DMS79 (cell line): Measurements from ENCODE around the gene PVALEF.

Source experiments
- DNase-seq: peaks from one replicate; lab custom pipeline; 2025; lab: John Stamatoyannopoulos, UW

PVALEF gene

DNA sequence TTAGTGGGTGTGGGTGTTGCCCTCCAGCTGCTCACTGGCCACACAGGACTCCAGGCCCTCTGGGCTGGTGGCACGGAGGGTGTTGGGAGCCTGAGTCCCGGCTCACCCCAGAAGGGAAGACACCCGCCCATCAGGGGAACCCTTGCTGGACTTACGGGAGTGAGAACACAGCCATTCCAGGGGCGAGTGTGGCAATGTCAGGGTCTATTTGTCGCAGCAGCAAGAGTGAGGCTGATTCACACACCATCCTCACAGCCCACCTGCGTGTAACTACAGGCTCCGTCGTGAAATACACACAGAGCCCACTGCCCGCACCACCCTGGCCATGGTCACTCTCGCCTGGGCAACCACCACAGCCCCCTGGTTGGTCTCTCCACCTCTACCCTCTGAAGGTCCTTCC is 18.5 kb downstream of the PVALEF start:
- DNase-seq: no peak

DNA sequence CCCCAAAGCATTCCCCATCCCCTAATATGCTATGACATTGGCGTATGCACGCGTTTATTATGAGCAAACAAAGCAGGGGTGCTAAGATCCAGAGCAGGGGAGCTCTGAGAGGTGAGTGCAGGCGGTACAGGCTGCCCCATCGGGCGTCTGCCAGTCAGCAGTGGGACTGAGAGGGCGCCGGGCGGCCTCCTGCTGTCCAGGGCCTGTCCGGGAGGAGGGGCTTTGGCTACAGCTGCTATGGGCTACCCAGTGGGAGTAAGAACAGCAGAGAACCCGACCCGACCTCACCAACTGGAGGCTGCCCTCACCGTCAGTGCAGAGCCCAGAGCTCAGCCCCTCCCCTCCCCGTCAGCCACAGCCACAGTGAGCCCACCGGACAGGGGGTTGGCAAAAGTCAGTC is 19.2 kb downstream of the PVALEF start:
- DNase-seq: no peak

DNA sequence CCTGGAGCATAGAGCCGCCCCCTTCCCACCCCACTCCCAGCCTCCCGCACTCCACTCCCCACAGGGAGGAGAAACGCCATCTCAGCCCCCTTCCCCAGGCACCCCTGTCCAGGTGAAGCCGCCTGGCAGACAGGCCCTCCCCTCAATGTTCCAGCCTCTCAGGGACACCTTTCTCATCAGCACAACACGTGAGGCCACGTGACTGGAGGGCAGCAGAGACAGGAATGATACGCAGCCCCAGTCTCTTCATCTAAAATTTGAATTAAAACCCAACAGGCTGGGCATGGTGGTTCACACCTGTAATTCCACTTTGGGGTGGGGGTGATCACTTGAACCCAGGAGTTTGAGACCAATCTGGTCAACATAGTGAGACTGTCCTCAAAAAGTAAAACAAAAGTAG is 20.9 kb downstream of the PVALEF start:
- DNase-seq: no peak

DNA sequence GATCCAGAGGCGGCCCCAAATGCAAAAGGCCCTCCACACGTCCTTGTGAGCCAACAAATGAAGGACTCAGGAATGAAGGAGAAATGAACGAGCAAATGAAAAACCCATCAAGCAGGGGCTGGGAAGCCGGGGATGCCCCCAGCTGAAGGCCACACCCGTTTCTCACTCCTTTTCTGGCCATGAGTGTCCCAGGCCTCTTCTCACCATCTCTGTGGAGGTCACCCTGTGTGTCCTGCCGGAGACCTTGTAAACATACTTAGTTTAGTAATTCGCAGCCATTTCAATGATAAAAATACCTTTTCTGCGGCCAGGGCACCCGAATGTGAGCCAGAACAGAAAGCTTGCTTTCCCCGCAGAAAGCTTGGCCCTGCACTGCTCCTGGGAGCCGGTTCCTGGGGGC is 21.8 kb downstream of the PVALEF start:
- no peak for DNase-seq

DNA sequence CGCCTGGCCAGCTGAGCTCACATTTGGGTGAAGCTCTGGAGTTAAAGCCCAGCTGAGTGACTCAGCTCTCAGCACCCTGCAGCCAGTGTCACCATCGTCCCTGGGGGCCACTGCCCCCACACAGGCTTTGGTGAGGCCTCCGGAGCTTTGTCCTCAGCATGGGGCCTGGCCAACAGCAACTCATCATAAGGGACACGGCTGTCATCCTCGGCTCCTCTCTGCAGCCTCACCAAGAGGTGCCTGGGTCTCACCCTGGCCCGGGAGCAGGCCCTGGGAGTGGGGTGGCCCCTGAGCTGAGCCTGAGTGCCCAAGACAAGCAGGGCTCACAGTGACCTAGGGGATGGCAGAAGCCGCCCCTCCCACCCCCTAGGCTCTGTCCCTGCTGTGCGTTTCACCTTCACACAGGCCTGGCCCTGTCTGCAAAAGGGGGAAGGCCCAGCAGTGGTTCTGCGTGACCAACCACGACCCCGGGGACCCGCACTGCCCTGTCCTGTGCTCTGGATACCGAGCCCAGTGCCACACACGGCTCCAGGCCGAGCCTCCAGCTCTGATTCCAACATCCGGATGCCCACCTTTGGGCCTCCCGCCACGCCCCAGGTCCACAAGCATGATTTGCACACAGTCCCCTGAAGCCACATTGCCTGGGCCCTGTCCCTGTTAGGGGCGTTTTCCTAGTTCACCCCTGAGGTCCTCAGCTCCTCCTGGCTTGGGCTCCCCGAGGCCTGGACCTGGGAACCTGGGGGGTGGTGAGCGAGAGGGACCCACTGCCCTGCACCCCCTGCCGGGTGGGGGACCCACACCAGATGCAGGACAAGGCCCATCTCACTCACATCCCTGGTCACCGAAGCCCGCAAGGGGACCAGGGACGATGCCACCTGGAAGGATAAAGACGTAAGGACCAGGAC is 22.5 kb downstream of the PVALEF start:
- no peak for DNase-seq

DNA sequence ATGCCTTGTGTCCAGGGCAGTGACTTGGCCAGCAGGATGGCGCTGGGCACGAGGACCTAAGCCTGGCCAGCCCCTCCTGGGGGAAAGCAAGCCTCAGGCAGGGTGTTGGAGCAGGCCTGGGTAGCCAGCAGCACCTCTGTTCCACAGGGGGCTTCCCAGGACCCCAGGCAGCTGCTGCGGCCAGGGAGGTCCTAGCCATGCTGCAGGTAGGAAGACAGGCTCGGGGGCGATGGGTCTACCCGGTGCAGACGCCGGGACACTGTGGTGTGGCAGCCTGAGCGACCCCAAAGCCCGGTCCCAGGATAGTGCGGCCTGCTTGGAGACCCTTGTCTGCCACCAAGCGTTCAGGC is 23.2 kb downstream of the PVALEF start:
- no peak for DNase-seq

DNA sequence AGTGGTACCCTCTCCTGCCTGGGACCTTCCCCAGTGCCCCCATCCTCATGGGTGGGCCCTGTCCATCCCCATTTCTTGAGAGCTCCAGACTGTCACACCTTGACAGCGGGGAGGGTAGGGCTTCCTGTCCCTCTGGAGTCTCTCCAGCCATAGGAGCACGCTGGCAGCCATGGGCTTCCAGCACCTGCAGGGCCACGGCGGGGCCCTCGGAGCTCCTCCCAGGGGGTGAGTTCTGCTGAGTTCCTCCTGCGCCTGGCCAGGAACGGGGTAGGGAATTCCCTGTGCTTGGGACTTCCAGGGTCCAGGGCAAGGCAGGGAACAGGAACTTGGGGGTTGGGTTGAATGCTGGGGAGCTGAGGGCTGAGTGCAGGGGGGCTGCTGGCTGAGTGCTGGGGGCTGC is 23.7 kb downstream of the PVALEF start:
- DNase-seq: no peak

DNA sequence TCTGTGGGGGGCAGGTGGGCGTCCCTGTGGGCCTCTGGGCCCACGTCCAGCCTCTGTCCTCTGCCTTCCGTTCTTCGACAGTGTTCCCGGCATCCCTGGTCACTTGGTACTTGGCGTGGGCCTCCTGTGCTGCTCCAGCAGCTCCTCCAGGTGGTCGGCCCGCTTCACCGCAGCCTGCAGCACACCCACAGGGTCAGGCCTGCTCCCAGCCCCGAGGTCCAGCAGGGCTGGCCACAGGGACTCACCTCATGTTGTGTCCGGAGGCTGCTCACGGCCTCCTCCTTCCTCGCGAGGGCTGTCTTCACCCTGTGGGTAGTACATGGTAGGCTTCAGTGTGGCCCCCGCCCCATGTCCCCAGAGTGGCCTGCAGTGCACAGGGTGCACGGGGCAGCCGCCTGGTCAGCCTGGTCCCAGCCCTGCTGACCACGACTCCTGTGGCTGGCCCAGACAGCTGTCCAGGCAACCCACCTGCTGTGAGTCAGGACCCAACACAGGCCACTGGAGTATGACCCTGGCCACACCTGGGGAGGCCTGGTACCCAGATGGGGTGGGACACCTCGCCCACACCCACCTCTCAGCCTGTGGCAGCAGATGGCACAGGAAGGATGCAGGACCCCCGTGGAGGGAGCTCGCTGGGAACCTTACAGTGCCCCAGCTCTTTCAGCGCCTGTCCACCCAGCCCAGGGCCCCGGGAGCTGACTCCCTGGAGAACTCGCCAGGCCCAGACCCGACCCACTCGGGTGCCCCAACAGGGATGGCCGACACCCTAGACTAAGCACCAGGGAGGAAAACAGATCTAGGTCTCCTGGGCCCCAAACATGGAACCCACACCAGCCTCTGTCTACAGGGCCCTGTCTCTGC is 24.6 kb downstream of the PVALEF start:
- no peak for DNase-seq

DNA sequence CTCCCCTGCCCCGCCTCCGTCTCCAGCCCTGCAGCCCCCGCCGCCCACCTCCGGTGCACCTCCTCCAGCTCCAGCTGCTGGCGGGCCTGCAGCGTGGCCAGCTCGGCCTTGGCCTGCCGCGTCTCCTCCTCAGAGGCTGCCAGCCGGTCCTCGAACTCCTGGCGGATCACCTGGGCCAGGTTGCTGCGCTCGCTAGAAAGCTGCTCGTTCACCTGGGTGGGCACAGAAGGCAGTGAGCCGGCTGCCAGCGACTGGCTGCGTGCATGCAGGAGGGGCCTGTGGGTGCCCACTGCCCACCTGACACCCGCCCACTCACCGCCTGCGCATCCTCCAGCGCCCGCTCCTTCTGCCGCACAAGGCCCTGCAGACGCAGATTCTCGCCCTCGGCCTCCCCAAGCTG is 25.3 kb downstream of the PVALEF start:
- DNase-seq: no peak

DNA sequence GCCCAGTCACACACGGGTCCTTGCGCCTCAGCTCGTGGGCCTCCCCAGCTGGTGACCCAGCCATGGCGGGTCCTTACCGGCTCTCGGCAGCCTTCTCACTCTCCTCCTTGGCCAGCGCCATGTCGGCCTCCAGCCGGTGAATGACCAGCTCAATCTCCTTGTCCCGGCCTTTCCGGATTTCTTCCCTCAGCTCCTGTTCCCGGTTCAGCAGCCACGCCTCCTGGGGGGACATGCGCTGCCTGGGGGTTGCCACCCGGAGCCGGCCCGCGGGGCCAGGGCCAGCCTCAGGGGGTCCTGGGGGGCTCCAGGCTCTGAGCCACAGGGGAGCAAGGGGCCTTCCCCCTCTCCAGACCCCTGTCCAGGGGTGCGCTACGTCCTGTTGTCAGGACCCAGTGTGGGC is 25.8 kb downstream of the PVALEF start:
- no peak for DNase-seq

DNA sequence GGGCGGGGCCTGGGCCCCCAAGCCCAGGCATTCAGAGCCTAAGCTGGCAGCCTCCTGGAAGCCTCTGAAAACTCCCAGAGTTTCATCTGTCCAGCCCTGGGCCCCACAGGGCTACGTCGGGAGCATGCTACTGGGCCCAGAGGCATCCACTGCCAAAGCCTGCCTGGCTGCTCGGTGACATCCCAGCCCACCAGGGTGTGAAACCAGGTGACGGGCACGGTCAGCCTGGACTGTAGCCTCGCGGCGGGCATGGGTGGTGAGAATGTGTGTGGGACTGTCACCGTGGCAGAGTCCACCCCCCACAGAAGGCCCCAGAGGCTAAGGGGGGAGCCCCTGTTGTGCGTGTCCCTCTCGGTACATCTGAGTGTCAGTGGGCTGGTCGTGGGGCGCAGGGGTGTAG is 26.3 kb downstream of the PVALEF start:
- DNase-seq: no peak

DNA sequence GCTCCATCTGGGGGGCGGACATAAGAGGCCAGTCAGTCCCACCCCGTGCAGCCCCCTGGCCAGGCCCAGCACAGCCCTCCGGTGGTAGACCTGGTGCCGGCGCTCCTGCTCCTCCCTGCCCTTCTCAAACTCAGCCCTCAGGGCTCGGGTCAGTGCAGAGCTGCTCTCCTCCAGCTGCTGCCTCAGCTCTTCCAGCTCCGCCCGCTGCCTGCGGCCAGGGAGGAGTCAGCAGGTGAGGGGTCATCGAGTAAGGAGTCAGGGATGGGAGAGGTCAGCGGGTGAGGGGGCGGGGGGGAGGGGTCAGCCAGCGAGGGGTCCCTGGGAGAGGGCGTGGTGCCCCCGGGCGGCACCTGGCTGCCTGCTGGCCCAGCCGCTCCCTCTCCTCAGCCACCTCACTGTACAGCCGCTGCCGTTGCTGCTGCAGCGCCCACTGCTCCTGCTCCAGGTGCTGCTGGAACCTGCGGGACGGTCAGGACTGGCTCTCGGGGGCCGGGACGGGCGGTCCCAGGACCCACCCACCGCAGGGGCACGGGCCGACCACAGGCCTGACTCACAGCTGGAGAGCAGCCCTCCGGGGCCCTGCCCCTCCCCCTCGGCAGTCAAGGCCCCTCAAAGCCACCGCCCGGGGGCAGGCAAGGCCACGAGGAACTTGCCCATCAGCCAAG is 27.2 kb downstream of the PVALEF start:
- DNase-seq: no peak

DNA sequence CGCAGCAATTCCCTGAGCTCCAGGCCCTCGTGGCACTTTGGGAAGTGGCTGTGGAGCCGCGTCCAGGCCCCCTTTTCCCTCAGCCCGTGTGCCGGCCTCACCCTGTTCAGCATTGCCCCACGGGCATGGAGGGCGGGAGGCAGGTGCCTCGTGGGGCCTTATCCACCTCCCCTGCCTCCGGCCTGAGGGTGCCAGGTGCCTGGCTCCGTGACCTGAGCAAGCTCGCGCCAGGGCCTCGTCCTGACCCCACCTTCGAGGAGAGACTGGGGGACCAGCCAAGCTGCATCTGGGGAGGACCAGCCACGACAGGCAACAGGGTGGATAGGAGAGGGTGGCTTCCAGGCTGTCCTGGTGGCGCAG is 27.7 kb downstream of the PVALEF start:
- DNase-seq: no peak

DNA sequence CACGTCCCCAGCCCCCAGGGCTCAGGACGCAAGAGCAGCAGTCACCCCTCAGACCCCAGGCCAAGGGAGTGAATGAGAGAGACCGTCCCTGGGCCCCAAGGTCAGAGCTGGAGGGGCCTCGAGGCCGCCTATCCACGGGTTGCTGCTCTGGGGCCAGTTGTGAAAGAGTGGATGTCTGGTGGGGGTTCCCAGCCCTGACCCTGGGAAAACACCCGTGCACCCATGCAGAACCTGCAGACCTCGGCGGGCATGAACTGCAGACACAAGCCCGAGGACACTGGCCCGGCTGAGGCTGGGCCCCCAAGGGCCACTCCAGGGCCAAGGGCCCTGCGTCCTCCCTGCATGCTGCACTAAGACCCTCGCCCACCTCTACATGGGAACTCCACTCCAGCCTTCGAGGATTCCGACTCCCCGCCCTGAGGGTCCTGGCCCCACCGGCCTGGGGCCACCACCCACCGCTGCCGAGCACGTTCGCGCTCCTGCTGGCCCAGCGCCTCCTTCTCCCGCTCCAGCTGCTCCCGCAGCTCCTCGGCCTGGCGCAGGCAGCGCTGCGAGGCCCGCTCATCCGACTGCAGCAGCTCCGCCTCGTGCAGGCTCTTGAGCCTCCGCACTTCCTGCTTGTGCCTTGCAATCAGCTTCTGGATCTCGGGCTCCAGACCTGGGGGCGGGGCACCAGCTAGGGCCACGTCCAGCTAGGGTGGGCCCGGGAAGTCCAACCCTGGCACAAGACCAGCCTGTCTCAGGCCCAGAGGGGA is 28.3 kb downstream of the PVALEF start:
- no peak for DNase-seq

DNA sequence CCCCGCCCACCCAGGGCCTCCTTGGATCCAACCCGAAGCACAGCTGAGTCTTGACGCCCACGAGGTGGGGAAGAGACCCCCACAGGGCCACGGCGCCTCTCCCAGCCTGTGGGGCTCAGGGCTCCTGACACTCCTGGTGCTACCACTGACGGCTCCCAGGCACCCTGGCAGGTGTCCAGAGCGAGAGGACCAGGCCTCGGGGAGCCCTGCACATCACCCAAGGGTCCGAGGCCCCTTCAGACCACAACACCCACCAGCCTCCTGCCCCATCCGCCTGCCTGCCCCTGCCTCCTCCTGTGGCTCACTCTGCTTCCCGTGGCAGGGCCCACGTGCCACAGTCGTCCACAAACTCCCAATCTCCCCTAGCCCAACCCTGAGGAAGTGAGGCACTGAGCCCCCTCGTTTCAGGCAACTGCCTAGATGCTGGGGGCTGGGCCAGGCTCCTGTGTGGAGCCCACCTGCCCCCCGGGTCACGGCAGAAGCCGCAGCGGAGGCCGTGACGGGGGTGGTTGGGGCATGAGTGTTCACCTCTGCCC is 29.0 kb downstream of the PVALEF start:
- no peak for DNase-seq

DNA sequence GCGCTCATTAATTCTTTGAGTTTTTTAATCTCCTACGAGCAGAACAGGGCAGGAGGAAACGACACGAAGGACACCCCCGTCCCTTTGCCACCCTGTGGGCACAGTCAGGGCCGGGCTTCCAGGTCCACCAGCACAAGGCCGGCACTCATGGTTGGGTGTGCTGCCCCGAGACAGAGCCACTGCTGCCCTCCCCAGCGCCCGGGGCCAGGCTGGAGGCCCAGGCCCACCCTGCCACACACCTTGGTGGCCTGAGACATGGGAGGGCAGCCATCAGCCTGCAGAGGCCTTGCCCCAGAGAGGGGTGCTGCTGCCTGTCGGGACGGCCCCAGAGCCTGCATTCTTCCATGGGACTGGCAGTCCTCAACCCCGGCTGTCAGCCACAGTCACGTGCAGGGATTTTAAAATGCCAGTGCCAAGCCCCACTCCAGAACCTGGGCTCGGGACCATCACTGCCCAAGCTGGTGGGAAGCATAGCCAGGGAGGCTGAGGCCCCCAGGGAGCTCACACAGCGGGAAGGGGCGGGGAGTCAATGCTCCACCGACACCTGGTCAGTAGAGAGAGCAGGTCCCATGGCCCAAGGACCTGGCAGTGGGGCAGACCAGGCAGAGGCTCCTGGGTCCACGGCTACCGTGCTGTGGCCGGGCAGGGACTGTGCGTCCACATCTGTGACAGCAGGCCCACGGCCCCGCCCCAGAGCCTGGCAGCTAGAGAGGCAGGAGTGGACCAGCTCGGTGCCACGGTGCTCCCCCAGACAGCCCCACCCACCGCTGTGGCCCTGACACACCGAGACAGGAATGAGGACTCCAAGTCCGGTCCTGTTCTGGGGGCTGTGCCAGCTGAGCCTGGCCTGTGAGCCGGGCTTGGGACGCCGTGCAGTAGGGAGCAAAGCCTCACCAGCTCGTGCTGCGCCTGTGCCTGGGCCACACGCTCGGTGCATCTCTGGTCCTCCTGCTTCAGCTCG is 29.9 kb downstream of the PVALEF start:
- no peak for DNase-seq

DNA sequence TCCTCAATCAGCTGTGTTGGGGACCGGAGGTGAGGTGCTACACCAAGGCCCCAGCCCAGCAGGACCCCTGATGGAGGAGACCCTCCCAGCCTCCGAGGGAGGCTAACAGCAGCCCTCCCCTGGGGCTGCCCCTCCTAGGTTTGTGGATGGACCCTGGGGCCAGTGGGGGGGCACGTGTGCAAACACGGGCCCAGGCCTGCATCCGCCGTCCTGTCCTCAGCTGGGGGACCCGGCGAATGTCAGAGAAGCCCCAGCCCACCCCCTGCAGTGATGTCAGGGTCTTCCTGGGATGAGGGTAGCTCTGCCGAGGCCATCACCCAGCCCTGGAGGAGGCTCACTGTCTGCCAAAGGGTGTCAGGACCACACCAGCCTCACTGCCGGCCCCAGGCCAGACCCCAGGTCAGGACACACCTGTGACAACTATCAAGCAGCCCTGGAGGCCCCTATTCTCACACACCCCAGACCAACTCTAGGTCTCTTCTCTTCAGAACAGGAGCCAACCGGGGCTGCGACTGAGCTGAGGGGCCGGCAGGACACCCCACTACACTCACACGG is 30.7 kb downstream of the PVALEF start:
- DNase-seq: no peak

DNA sequence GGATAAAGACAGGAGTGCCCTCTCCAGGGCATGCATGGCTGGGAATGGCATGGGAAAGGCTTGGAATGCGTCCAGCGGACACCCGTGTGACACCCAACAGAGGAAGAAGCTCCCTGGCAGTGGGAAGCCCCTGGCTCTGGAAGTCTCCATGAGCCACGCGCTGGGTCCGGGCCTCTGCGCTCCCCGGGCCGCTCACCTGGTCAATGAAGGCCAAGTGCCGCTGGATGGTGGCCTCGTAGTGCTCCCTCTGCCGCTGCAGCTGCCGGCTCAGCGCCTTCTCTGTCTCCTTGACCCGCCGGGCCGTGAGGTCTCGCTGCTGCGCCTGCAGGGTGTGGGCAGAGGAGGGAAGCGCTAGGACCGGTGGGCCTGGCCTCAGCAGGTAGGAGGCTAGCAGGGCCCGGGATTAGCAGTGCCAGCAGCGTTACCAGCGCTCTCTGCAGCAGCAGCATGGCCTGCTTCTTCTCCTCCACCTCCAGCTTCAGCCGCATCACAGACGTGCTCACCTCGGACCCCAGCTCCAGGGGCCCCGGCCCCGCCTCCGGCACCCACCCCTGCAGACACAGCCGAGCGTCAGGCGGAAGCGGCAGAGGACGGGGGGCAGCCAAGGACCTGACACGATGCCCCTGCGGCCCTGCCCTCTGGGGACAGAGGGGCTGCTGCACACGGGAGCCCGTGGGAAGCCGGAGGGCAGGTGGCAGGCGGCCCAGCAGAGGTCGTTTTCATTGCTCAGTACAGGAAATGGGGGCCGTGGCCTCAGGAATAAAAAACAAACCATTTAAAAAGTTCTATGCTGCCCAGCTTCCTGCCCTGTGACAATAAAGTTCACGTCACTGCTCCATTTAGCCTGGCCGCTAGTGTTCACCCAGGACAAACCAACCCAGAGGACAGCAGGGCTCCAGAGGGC is 31.4 kb downstream of the PVALEF start:
- no peak for DNase-seq

DNA sequence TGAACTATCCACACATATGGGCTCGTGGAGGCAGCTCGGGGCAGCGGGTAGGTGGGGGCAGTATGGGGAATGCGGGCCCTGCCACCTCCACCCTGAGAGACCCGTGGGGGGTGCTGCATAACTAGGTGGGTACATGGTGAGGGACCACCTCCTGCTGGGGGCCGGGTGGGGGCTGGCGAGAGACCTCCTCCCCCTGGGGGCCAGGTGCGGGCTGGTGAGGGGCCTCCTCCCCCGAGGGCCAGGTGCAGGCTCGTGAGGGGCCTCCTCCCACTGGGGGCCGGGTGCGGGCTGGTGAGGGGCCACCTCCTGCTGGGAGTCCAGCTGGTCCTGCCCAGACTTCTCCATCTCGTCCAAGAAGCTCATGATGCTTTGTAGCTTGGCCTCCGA is 32.1 kb downstream of the PVALEF start:
- DNase-seq: no peak
